Measurements from ENCODE around the gene TLE4. TPM values are rescaled to one million over a fixed set of nuclear protein-coding genes. Genes with fewer than 3 reads are reported as not detected.

Gene TLE4
- polyA plus RNA-seq, 1 experiment: 154 TPM

DNA sequence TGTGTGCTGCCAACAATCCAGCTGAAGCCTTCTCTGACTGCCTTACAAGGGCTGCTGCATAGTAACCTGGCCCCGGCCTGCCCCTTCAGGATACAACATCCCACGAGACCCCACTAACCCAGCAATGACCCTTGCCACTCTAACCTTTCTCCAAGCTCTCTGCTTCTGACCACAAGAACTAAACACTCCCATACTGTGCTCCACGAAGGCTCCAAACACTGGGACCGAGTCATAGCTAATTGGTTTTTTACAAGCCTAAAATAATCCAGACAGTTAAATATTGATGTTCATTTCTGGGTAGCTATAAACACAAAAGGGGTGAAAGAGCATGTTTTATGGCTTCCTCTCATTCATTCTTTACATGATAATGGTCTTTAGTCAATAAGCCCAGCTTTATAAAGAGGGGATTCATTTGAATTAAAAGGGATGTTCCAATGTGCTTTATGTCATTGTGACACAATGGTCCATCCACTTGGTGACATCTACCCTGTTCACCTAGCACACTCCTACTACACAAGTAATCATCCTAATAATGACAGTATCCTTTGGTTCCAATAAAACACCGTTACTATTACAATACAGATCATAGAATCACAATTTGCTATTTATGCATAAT lies 16.2 kb upstream of the TLE4 start:
- TF ChIP-seq CTCF (IDR thresholded peaks at IDR 0.05; ENCODE audit: insufficient read depth, low read depth, low read length): no peak
- CTCF ChIA-PET: interaction anchor here (1.5 kb wide), 1 partner anchor 15 kb away, joined by 7 read pairs; no protein-coding TSS in a partner anchor
- Histone ChIP-seq H3K4me3 (ENCODE audit: low read depth, low read length) (no peak overlapping the region), H3K27me3 (ENCODE audit: control insufficient read depth, insufficient read depth, low read length) (no peaks in the 10 kb centered on the region), H3K36me3 (ENCODE audit: control insufficient read depth, insufficient read depth, low read length) (no peaks in the 10 kb centered on the region)
- DNase-seq (ENCODE audit: low read depth): no peak
- POLR2A ChIA-PET: interaction anchor here (0.6 kb wide), 1 partner anchor 109 kb away, joined by 3 read pairs; no protein-coding TSS in a partner anchor

DNA sequence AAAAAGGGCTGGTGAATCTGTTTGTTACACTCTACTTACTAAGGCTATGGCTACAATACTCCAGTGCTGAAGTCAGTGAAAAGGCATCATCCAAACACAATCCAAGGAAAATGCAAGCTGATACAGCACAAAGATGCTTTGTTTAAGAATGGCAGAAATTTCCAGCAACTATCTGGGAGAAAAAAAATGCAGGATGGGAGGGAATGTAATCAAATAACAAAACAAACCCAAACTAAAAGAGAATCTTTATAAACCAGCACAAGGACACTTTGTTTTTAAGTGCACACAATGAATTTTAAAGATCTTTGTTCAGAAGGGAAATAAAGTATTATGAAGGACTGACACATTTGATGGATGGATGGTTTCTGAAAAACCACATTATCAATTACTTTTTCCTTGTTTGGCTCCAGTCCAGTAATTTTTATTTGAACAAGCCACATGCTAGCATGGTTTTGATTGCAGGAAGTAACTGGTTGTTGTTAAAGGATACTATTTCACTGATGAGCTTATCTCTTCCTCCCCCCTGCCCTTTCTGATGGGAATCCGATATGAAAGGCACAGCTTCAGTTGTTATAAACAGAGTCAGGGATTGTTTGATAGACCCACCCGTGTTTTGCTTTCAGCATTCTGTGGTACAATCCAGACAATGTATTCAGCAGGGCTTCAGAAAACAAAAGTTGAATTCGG lies 12.1 kb upstream of the TLE4 start:
- H3K27me3 ChIP-seq (ENCODE audit: control insufficient read depth, insufficient read depth, low read length): no peaks in the 10 kb centered on the region
- no peak for TF ChIP-seq CTCF (IDR thresholded peaks at IDR 0.05; ENCODE audit: insufficient read depth, low read depth, low read length)
- POLR2A ChIA-PET: no interaction called here
- no peaks in the 10 kb centered on the region for H3K36me3 ChIP-seq (ENCODE audit: control insufficient read depth, insufficient read depth, low read length)
- CTCF ChIA-PET: interaction anchor here (0.6 kb wide), 1 partner anchor 46 kb away, joined by 3 read pairs; no protein-coding TSS in a partner anchor
- no peak overlapping the region for H3K4me3 ChIP-seq (ENCODE audit: low read depth, low read length)
- no peak for DNase-seq (ENCODE audit: low read depth)

GRCh38 chr9:79562749-79563386 lies 8.9 kb upstream of the TLE4 start:
- no peaks in the 10 kb centered on the region; the same call in 1 of the 2 replicates for H3K27me3 ChIP-seq (ENCODE audit: control insufficient read depth, insufficient read depth, low read length)
- DNase-seq (ENCODE audit: low read depth): no peak
- CTCF ChIA-PET: no interaction called here
- POLR2A ChIA-PET: no interaction called here
- TF ChIP-seq CTCF (IDR thresholded peaks at IDR 0.05; ENCODE audit: insufficient read depth, low read depth, low read length): no peak
- H3K36me3 ChIP-seq (ENCODE audit: control insufficient read depth, insufficient read depth, low read length): no peaks in the 10 kb centered on the region
- H3K4me3 ChIP-seq (ENCODE audit: low read depth, low read length): no peak overlapping the region

GRCh38 chr9:79564105-79564504 lies 7.7 kb upstream of the TLE4 start:
- H3K27me3 ChIP-seq (ENCODE audit: control insufficient read depth, insufficient read depth, low read length): no peaks in the 10 kb centered on the region; the same call in 1 of the 2 replicates
- H3K4me3 ChIP-seq (ENCODE audit: low read depth, low read length): no peak overlapping the region
- DNase-seq (ENCODE audit: low read depth): no peak
- ChIA-PET POLR2A (no interaction called here), CTCF (no interaction called here)
- H3K36me3 ChIP-seq (ENCODE audit: control insufficient read depth, insufficient read depth, low read length): no peaks in the 10 kb centered on the region
- no peak for TF ChIP-seq CTCF (IDR thresholded peaks at IDR 0.05; ENCODE audit: insufficient read depth, low read depth, low read length)

GRCh38 chr9:79565245-79565644 lies 6.5 kb upstream of the TLE4 start:
- TF ChIP-seq CTCF (IDR thresholded peaks at IDR 0.05; ENCODE audit: insufficient read depth, low read depth, low read length): no peak
- no peaks in the 10 kb centered on the region for H3K36me3 ChIP-seq (ENCODE audit: control insufficient read depth, insufficient read depth, low read length)
- no peak for DNase-seq (ENCODE audit: low read depth)
- CTCF ChIA-PET: interaction anchor here (1.2 kb wide), 1 partner anchor 14 kb away, joined by 4 read pairs; no protein-coding TSS in a partner anchor
- no peak overlapping the region for H3K4me3 ChIP-seq (ENCODE audit: low read depth, low read length)
- POLR2A ChIA-PET: no interaction called here
- H3K27me3 ChIP-seq (ENCODE audit: control insufficient read depth, insufficient read depth, low read length): no peaks in the 10 kb centered on the region; the same call in 1 of the 2 replicates
